Measurements from ENCODE around the gene GNL1. TPM values are rescaled to one million over a fixed set of nuclear protein-coding genes. Genes with fewer than 3 reads are reported as not detected.

Gene GNL1
- polyA plus RNA-seq, 1 donor (not counting 4 experiments of a cell fraction or from before 2014, with no cell fraction given) = 39.5 TPM

DNA sequence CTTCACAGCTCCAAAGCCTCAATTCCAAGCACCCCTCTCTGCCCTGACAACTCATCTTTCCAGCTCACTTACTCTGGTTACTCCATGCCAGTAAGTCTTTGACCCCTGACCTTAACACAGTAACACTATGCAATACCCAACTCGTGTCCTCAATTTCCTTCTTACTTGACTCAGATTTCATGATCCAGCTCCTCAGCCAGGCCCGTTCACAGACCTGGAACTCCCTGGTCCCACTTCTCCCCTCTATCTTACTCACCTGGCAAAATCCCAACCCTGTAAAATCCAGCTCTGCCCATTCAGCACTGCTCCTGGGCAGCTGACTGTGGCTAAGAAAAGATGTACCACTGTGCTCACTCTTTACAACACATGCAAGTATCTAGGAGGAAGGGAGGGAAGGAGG lies 7.9 kb downstream of the GNL1 start:
- no peaks in the 10 kb centered on the region for H4K20me1 ChIP-seq (ENCODE audit: control insufficient read depth, extremely low read depth, insufficient read depth, low read length)
- no peak overlapping the region for H3K4me3 ChIP-seq (ENCODE audit: control insufficient read depth in 2 of 3, extremely low read depth in 1 of 3, insufficient read depth in 2 of 3, low read depth in 1 of 3, low read length in 3 of 3)
- no peaks in the 10 kb centered on the region for H3K79me2 ChIP-seq (ENCODE audit: control insufficient read depth, insufficient read depth, low read length)
- DNase-seq (ENCODE audit: low read depth, low spot score) = no peak
- FAIRE-seq = no peak
- H3K9me3 ChIP-seq (ENCODE audit: control insufficient read depth, low read depth, low read length) = no peaks in the 10 kb centered on the region
- H3K9ac ChIP-seq (ENCODE audit: control insufficient read depth, extremely low read depth, insufficient read depth, low read length) = no peak overlapping the region
- H3K27me3 ChIP-seq (ENCODE audit: control insufficient read depth, extremely low read depth, insufficient read depth, low read length) = no peaks in the 10 kb centered on the region
- H3K9me1 ChIP-seq (ENCODE audit: control insufficient read depth, extremely low read depth, insufficient read depth, low read length) = no peaks in the 10 kb centered on the region
- dilution Hi-C loops (cut with MboI; ENCODE audit: extremely low pct_ligation_motif_present, low sequenced_read_pairs) = loop anchor here (10.0 kb wide), 1 partner anchor 186 kb away; no protein-coding TSS in a partner anchor
- no peak overlapping the region for H3K4me2 ChIP-seq (ENCODE audit: control insufficient read depth, extremely low read depth, insufficient read depth, low read depth, low read length)
- H3K36me3 ChIP-seq (ENCODE audit: control insufficient read depth in 2 of 2, extremely low read depth in 1 of 2, insufficient read depth in 2 of 2, low read length in 2 of 2) = peaks cover 33 to 51% of the 10 kb centered on the region in 2 experiments
- no peaks in the 10 kb centered on the region for H3K4me1 ChIP-seq (ENCODE audit: control insufficient read depth, extremely low read depth, insufficient read depth, low read length)
- no peak overlapping the region for H3K27ac ChIP-seq (ENCODE audit: control insufficient read depth, insufficient read depth, low read length)
- H2AFZ ChIP-seq (ENCODE audit: control insufficient read depth, low read length) = no peak overlapping the region
- TF ChIP-seq, protein P1, sequence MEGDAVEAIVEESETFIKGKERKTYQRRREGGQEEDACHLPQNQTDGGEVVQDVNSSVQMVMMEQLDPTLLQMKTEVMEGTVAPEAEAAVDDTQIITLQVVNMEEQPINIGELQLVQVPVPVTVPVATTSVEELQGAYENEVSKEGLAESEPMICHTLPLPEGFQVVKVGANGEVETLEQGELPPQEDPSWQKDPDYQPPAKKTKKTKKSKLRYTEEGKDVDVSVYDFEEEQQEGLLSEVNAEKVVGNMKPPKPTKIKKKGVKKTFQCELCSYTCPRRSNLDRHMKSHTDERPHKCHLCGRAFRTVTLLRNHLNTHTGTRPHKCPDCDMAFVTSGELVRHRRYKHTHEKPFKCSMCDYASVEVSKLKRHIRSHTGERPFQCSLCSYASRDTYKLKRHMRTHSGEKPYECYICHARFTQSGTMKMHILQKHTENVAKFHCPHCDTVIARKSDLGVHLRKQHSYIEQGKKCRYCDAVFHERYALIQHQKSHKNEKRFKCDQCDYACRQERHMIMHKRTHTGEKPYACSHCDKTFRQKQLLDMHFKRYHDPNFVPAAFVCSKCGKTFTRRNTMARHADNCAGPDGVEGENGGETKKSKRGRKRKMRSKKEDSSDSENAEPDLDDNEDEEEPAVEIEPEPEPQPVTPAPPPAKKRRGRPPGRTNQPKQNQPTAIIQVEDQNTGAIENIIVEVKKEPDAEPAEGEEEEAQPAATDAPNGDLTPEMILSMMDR (optimal IDR thresholded peaks at IDR 0.05 in 1 of 3, IDR thresholded peaks at IDR 0.05 in 1 of 3, conservative IDR thresholded peaks at IDR 0.05 in 1 of 3; ENCODE audit: extremely low read depth in 1 of 3, insufficient read depth in 2 of 3, low read length in 3 of 3) = no peak
- no peak for TF ChIP-seq EZH2 (IDR thresholded peaks at IDR 0.05; ENCODE audit: low read length)

DNA sequence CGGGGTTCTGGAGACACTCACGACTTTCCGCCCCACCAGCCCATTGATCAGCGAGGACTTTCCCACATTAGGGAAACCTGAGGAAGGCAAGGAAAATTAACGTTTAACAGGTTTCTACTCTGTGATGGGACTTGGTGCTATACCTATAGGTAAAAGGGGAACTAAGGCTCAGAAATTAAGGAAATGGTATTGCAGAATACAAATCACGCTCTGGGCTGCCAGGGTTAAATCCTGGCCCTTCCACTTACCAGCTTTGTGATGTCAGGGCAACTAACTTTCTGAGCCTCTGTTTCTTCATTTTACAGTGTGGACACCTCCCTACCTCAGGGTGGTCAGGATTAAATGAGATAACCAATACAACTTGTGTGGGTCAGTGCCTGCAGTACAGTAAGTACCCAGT lies 8.8 kb downstream of the GNL1 start:
- dilution Hi-C loops (cut with MboI; ENCODE audit: extremely low pct_ligation_motif_present, low sequenced_read_pairs) = loop anchor here (10.0 kb wide), 1 partner anchor 187 kb away; no protein-coding TSS in a partner anchor
- Histone ChIP-seq H3K36me3 (ENCODE audit: control insufficient read depth in 2 of 2, extremely low read depth in 1 of 2, insufficient read depth in 2 of 2, low read length in 2 of 2) (peaks cover 29 to 41% of the 10 kb centered on the region in 2 experiments), H3K4me1 (ENCODE audit: control insufficient read depth, extremely low read depth, insufficient read depth, low read length) (no peaks in the 10 kb centered on the region), H3K9me1 (ENCODE audit: control insufficient read depth, extremely low read depth, insufficient read depth, low read length) (no peaks in the 10 kb centered on the region), H3K9me3 (ENCODE audit: control insufficient read depth, low read depth, low read length) (no peaks in the 10 kb centered on the region), H3K27ac (ENCODE audit: control insufficient read depth, insufficient read depth, low read length) (no peak overlapping the region), H3K4me2 (ENCODE audit: control insufficient read depth, extremely low read depth, insufficient read depth, low read depth, low read length) (no peak overlapping the region), H2AFZ (ENCODE audit: control insufficient read depth, low read length) (no peak overlapping the region), H3K9ac (ENCODE audit: control insufficient read depth, extremely low read depth, insufficient read depth, low read length) (no peak overlapping the region), H3K27me3 (ENCODE audit: control insufficient read depth, extremely low read depth, insufficient read depth, low read length) (no peaks in the 10 kb centered on the region), H3K79me2 (ENCODE audit: control insufficient read depth, insufficient read depth, low read length) (no peaks in the 10 kb centered on the region), H3K4me3 (ENCODE audit: control insufficient read depth in 2 of 3, extremely low read depth in 1 of 3, insufficient read depth in 2 of 3, low read depth in 1 of 3, low read length in 3 of 3) (no peak overlapping the region), H4K20me1 (ENCODE audit: control insufficient read depth, extremely low read depth, insufficient read depth, low read length) (no peaks in the 10 kb centered on the region)
- no peak for FAIRE-seq
- TF ChIP-seq EZH2 (IDR thresholded peaks at IDR 0.05; ENCODE audit: low read length) = no peak
- TF ChIP-seq, protein P1 (optimal IDR thresholded peaks at IDR 0.05 in 1 of 3, IDR thresholded peaks at IDR 0.05 in 1 of 3, conservative IDR thresholded peaks at IDR 0.05 in 1 of 3; ENCODE audit: extremely low read depth in 1 of 3, insufficient read depth in 2 of 3, low read length in 3 of 3) = no peak
- DNase-seq (ENCODE audit: low read depth, low spot score) = no peak
